Measurements from ENCODE around the gene CD46.
"Not testable (repeated sequence)": the region's sequence is repeated elsewhere in the genome, so short reads cannot be mapped to it uniquely, and the experiment has no call there.

CD46 gene

GRCh38 chr1:207751790-207752455 lies at the start of gene CD46:
Gene CD46, plus strand, starts transcription at chr1:207752054. Its CDS starts 159 bp downstream, at chr1:207752213.
- POLR2A ChIA-PET = no interaction called here
- CTCF ChIA-PET = interaction anchor here (3.1 kb wide), 1 partner anchor 46 kb away, joined by 12 read pairs; no protein-coding TSS in a partner anchor
- peak; percentile 93 for DNase-seq (ENCODE audit: extremely low spot score)
- TF ChIP-seq CTCF (IDR thresholded peaks at IDR 0.05; ENCODE audit: control extremely low read depth, extremely low read depth, low read depth, missing control alignments) = no peak

- CTCF ChIA-PET = interaction anchor here (1.0 kb wide), 1 partner anchor 120 kb away, joined by 3 read pairs; no protein-coding TSS in a partner anchor
- POLR2A ChIA-PET = no interaction called here
- no peak for TF ChIP-seq CTCF (IDR thresholded peaks at IDR 0.05; ENCODE audit: control extremely low read depth, extremely low read depth, low read depth, missing control alignments)
- no peak for DNase-seq (ENCODE audit: extremely low spot score)
Observed at GRCh38 chr1:207702317-207702716, 49.5 kb upstream of the CD46 start.

- no peak for TF ChIP-seq CTCF (IDR thresholded peaks at IDR 0.05; ENCODE audit: control extremely low read depth, extremely low read depth, low read depth, missing control alignments)
- no peak for DNase-seq (ENCODE audit: extremely low spot score)
- ChIA-PET CTCF (no interaction called here), POLR2A (no interaction called here)
Observed at GRCh38 chr1:207703712-207704111, 48.1 kb upstream of the CD46 start.

GRCh38 chr1:207708004-207708403 lies 43.9 kb upstream of the CD46 start:
- POLR2A ChIA-PET, CTCF ChIA-PET: not testable (repeated sequence)

GRCh38 chr1:207711285-207711684 lies 40.6 kb upstream of the CD46 start:
- ChIA-PET CTCF (interaction anchor here (1.2 to 3.0 kb wide), 5 partner anchors 8 to 86 kb away, joined by 4 to 11 read pairs (median 5); no protein-coding TSS in a partner anchor), POLR2A (no interaction called here)
- no peak for DNase-seq (ENCODE audit: extremely low spot score)
- TF ChIP-seq CTCF (IDR thresholded peaks at IDR 0.05; ENCODE audit: control extremely low read depth, extremely low read depth, low read depth, missing control alignments) = no peak

More at GRCh38 chr1:207708004-207708403, 43.9 kb upstream of the CD46 start:
- not testable (repeated sequence) for DNase-seq (ENCODE audit: extremely low spot score)

GRCh38 chr1:207712701-207713100 lies 39.2 kb upstream of the CD46 start:
- POLR2A ChIA-PET = not testable (repeated sequence)
- CTCF ChIA-PET = interaction anchor here (1.3 kb wide), 1 partner anchor 40 kb away, joined by 3 read pairs; no protein-coding TSS in a partner anchor

GRCh38 chr1:207713529-207713928 lies 38.3 kb upstream of the CD46 start:
- CTCF ChIA-PET = interaction anchor here (1.3 kb wide), 1 partner anchor 40 kb away, joined by 3 read pairs; no protein-coding TSS in a partner anchor
- DNase-seq (ENCODE audit: extremely low spot score) = no peak
- POLR2A ChIA-PET = no interaction called here
- no peak for TF ChIP-seq CTCF (IDR thresholded peaks at IDR 0.05; ENCODE audit: control extremely low read depth, extremely low read depth, low read depth, missing control alignments)

More at GRCh38 chr1:207712701-207713100, 39.2 kb upstream of the CD46 start:
- DNase-seq (ENCODE audit: extremely low spot score) = not testable (repeated sequence)

Measured in GM10248 (cell line).